Activated CD8-positive, alpha-beta memory T cell treated with anti-CD3 and anti-CD28 coated beads, Interleukin-2, amount 50 U/mL, for 24 hours (primary cell): Measurements from ENCODE around the gene SAP30BP.

Experiments
- DNase-seq: peaks from one replicate; pipeline ENCODE4 v3.0.0-alpha.2; 2020; ENCODE audit errors: extremely low read depth

Gene SAP30BP

DNA sequence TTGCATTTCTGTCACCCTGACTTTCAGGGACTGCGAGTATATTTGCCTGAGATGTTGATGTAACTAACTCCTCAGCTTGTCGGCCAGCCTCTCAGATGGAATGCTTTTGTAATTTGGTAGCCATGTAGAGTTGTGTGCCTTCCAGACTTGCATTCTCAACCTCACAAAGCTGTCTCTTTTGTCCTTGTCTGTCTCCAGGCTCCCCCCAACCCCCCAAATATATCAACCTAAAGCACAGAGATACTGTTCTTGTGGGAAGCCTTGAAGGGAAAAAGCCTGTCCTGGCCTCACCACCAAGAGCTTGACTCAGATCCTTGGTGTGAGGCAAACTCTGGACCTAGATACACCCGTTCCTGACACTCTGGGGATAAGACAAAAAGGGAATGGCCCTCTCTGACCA lies 18.4 kb downstream of the SAP30BP start:
- no peak for DNase-seq

DNA sequence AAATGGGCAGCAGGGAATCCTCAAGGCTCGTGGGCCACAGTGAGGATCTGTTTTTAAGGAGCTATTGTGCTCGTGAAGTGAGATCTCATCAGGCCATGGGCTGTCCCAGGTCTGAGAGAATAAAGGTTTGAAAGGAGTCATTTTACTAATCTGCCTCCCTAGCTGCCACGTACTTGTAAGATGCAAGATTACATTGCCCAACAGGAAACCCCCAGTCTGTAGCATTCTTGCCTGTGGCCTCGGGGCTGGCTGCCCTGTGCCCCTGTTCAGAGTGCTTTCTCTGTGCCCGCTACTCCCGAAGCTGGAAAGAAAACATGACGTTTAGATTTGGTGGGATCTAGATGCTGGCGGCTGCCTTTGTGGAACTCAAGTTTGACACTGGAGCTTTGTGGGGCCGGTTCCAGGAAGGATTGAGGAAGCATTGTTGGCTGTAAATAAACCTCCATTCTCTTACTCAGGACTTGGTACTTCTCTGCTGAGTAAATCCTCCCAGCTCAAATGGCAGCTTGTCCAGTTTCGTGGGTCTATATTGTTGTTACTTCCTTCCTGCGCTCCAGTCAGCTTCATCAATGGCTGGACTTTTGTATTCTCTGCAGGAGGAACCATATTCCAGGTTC lies 21.2 kb downstream of the SAP30BP start:
- no peak for DNase-seq

DNA sequence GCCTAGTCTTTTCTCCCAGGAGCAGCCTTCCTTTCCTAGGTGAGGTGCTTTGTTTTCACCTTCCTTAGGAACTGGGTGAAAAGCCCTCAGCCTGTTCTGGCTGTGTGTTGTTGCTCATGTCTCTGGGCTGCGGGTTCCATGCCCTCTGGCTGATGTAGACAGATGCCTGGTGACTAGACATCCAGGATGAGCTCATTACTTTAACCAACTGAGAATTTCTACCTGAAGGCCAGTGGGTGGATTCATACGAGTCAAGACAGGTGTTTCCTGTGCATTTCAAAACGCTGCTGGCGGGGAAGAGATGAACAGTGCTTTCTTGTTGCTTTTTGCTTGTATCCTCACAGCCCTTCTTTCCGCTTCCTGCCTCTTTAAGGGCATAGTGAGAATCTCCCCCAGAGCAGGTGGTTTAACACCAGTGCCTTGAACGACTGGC lies 22.3 kb downstream of the SAP30BP start:
- no peak for DNase-seq

DNA sequence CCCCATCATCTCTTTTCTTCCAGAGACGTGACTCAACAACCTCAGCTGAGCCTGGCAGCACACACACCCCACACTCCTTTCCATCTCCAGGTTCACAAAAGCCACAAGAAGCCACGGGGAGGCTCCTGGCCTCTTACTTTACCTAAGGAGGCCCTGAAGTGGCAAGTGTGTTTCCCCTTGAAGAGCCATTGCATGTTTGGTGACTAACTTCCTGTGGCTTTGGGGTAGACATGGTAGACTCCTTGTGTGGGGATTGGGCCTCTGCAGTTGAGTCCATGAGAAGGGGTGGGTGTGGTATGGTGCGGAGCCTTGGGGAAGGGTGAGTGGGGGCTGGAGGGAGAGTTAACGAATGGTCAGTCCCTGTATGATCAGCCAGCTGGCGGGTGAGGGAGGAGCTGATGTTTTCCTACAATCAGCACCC lies 24.2 kb downstream of the SAP30BP start:
- DNase-seq: no peak

DNA sequence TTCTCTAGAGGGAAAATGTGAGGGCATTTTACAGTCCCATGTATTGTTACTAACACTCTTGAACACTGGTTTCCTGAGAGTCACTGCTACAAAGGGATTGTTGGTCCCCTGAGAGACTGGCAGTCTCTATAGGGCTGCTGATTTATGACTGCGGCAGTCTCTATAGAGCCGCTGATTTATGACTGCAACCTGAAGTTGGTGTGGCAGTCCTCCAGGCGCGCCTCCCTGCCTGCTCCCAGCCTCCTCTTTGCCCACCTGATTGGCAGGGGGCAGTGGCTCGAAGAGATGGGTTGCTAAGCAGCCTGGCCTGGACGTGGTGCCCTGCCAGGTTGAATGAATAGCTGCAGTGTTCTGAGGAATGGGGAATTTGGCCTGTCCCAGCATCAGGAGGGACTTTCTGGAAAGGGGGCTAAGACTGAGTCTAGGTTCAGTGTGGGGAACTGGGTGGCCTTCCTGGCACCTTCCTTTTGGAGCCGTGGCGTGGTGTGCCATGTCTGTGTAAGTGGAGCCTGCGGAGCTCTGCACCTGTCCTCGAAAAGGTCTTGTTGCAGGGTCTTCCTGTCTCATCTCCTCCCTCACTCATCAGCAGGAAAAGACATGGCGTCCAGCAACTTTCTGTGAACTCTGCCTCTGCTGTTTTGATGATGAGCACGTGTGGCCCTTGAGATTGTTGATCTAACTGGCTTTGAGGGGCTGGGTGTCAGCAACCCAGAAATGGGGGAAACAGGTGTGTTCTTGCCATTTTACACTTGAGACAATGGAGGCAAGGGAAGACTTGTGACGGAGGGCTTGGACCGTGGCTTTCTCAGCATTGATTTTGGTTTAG lies 24.9 kb downstream of the SAP30BP start:
- DNase-seq: no peak

DNA sequence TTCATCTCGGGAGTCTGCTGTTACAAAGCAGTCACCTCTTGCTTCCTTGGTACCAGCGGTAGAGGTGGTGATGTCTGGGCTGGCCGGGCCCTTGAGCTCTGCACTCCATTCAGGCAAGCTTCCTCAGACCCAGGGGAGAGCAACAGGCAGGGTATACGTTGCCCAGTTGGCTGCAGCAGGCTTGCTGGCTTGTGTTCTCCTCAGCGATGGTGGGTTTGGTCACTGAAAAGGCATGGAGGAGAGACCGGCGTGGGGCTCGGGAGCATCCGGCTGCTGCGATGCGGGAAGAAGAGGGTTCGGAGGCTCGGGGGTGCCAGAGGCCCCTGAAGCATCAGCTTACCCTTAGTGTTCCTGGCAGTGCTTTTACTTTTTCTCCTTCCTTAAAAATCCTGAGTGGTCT lies 25.8 kb downstream of the SAP30BP start:
- no peak for DNase-seq

DNA sequence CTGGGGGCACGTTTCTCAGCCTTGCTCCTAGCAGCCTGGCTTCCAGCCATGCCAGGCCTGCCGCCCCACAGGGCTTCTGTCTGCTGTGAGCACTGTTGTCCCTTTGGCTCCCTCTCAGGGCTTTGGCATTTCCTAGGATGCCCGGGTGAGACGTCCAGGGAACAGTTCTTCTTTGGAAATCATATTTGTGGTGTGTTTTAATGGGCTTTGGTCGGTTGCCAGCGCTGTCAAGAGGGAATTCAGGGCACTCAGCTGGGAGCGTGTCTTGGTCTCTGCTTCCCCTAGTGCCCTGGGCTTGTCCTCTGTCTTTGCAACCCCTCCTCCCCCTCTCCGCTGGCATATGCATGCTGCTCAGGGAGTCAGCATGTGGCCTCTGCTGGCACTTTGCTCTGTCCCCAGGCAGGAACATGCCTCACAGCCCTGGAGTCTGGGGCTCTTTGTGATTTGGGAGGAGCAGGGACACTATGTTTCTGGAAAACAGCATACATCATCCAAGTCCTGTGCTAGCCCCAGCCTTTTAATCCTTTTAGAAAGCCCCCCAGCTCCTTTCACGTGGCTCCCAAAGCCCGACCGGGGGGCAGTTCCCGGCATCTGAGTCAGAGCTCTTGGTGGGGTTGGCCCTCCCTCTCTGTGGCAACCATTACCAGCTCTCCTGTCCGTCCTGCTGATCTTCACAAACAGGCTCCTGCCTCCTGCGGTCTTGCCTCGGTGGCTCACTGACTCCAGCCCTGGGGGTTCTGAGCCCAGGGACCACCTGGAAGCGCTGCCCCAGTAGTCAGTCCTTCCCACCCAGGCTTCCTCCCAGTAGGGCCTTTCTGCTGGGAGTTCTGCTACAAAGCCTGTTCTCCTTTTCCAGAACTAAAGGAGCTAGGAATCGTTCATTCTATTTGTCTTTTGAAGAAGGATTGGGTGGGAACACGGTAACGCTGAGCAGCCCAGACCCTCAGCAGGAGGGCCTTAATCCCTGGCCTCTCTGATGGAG lies 26.7 kb downstream of the SAP30BP start:
- no peak for DNase-seq

DNA sequence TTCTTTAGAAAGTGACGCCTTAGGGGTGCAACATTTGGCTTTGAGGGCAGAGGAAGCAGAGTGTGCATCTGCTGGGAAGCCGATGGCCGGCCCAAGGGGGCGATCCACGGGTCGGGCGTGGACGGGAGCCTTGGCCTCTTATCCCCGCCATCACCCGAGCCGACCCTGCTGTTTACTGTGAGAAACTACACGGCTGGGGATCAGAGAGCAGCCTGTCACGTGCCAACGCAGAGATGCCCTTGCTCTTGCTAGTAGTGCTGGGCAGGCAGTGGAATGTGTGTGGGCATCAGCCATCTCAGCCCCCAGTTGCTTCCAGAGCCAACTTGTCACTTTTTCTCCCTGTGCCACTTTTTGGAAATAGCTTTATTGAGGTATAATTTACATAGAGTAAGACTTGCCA lies 27.4 kb downstream of the SAP30BP start:
- DNase-seq: no peak

DNA sequence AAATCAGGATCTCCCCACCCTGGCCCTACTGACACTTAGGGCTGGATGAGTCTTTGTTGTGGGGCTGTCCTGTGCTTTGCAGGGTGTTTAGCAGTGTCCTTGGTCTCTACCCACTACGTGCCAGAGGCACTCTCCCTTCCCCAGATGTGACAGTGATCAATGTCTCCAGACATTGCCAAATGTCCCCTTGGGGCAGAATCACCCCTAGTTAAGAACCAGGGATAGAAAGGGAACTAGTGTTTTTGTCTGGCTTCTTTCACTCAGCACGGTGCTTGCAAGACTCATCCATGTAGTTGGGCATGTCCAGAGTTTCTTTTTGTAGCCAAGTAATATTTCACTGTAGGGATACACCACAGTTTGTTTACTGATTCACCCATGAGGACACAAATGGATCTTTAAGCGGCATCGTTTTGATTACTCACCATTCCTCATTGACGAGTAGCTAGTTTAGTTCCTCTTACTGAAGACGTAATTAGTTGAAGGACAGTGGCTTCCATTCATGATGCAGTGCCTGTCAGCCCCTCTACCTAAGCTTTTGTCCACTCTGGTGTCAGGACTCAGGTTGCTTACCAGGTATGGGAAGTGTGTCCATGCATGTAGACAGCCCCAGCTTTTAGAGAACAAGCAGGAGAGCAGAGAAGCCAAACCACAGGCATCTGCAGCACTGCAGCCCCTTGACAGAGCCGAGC lies 28.1 kb downstream of the SAP30BP start:
- DNase-seq: no peak

DNA sequence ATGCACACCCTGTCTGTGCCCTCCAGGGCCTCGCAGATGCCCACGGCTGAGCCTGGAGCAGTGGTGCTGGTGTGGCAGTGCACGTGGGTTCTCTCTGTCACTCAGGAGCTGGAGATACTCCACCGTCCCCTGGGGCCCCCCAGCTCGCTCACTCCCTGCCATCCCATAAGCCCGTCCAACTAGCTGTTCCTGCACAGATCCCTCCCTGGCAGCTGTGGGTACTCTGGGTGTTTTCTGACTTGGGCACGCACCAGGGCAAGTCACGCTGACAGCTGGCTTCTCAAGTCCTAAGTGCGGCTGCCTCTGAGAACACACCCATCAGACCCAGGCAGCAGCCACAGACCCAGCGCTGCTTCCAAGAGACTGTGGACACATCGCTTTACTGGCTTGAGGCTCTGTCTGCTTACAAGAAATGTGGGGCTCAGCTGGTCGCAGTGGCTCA lies 28.7 kb downstream of the SAP30BP start:
- DNase-seq: no peak

DNA sequence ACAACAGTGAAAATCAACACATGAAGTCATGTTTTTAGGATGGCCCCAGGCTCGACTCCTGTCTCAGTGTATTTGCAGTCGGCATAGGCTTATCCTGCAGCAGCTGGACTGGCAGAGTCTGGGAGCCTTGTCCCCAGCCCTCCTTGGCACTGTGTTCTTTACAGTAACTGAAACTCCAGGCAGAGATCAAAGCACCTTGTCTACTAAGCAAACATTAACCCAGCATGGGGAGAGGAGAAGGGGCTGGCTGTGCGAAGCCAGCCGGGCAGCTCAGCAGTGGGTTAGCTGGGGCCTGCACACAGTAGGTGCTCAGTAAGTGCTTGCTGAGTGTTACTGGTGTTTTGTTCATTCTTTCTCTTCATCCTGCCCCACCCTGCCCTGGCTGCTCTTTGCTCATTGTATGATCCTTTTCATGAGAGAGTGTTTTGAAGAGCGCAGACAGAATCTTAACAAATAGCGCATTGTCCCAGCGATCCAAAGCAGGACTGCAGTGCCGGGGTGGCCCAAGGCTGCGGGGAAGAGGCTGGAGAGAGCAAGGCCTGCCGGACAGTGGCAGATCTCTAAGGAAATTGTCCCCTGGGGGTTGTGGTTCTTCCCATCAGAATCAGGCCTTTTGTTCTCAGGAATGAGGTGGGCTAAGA lies 30.6 kb downstream of the SAP30BP start:
- DNase-seq: no peak

DNA sequence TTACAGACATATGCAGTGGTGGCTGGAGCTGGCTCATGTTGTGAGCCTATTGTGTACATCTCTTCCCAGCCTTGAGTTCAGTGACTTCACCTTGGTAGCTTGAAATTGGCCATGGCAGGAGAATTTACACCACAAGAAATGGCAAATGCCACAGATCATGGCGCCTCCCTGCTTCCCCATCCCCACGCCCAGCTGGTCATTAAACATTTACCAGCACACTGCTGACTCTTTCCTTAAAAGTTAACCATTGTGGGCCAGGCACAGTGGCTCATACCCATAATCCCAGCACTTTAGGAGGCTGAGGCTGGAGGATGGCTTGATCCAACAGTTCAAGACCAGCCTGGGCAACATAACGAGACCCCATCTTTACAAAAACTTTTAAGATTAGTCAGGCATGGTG lies 31.5 kb downstream of the SAP30BP start:
- DNase-seq: no peak

DNA sequence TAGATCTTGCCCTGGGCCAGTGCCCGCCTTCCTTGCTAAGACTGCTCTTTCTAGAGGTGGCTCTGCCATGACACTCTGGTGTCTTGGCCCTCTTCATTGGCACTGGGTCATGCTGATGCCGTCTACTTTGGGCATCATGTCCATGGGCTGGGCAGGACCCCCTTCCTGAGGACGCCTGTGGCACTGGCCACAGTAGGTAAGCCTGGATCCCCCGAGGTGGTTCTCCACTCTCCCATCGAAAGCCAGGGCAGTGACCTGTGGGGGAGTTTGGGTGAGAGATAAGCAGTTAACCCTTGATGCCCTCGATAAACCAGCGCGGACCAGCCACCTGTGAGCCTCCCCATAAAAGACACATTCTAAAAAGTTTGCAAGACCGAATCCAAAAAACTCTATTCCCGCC lies 34.1 kb downstream of the SAP30BP start:
- no peak for DNase-seq

DNA sequence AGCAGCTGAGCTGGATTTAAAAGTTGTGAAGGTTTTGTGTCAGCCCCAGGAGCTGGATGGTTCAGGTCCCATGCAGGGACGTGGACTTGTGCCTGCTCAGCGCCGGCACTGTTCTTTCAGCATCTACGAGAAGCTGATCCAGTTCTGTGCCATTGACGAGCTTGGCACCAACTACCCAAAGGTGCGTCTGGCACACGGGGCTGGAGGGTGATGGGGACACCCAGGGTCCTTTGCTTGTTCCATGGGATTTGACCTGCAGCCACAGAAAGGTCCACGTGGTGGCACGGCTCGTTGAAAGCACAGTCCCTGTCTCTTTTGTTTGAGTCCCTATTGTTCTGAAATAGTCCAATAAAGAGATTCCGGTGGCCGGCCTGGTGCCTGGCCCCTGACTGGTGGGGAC lies 36.1 kb downstream of the SAP30BP start:
- DNase-seq: no peak

DNA sequence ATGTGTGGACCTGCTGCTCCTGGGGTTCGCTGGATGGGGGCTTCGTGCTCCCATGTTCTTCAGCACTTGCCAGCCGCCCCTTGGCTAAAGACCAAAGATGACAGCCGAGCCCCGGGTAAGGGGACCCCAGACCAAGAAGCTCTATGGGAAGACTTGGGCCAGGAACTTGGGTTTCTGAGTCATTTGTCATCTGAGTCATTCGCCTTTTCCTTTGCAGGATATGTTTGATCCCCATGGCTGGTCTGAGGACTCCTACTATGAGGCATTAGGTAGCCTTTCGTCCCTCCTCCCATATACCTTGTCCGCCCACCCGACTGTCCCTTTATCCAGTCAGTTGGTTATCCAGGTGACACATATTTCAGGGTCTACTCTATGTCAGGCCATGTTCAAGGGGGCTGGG lies 36.5 kb downstream of the SAP30BP start:
- DNase-seq: no peak

DNA sequence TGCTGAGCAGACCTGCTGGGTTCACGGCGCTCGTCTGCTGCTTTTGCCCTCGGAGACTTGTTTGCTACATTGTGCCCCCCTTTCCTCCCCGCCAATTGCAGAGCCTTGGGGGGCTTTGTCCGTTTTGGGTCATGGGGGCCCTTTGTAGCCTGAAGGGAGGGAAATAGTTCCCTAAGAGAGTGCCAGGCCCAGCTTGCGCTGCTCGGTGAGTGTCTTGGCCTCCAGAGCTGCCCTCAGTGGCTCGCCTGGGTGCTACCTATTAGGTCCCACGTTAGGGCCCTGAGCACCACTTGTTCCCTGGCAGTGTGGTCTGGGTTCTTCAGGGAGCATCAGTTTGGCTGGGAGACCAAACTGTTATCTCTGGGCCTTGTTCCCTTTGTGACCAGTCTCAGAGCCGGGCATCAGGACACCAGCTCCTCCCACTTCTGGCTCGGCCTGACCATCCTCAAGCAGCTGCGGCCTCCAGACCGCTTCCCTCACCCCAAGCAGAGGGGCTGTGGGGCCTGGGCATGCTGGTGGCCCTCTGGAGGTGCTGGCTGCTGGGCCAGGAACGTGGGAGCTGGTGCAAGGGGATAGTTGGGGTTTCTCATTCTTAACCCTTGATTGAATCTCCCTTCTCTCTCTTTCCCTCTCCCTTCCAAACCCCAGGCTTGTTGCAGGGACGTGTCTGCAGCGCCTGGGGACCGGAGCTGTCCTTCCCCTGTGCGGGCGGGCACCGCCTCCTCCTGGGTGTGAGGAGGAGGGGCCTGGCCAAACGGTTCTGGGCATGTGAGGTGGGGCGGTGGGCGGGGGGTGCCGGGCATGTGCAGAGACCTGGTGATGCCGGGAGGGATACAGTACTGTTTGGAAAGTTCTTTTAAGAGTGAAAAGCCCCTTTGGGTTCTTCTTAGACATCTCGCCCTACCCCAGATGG lies 38.1 kb downstream of the SAP30BP start:
- DNase-seq: no peak

DNA sequence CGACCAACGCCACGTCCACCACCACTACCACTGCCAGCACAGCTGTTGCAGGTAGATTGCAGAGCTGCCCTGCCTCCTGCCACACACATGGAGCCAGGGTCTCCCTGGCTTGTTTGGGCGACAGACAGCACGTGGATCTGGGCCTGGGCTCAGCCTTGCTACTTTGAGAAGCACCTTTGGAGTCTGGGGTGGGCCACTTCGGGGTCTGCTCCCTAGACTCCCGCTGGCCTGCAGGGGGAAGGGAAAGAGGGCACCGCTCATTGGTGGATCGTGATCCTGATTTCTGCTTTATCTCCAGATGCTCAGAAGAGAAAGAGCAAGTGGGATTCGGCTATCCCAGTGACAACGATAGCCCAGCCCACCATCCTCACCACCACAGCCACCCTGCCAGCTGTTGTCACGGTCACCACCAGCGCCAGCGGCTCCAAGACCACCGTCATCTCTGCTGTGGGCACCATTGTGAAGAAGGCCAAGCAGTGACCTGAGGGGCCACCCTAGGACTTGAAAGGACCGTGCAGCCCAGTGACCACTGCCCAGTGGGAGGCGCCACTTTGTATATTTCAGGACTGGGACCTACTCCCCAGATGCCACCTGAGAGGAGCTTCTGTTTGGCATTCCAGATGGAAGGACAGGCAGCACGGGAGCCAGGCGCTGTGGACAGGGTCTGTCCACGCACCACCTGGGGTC lies 39.0 kb downstream of the SAP30BP start:
- DNase-seq: no peak

DNA sequence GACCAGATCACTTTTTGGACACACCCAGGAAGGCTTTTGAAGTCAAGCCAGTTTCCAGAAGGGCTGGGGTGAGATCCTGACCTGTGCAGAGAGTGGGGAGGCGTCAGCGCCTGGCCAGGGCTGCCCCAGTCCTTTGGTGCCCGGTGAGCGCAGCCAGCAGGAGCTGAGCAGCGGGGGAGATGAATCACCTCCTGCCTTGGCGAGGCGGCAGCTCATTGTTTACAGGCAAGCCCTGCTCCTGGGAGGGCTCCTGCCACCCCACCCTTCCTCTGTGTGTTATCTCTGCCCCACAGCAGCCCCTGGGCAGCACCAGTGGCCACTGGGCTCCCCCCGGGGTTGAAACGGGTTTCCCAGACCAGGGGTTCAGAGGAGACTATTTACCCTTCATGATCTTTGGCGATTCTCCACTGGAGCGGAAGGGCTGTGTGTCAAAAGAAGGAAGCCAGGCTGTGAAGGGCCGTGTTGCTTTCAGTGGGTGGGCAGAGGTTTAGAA lies 40.0 kb downstream of the SAP30BP start:
- DNase-seq: no peak

DNA sequence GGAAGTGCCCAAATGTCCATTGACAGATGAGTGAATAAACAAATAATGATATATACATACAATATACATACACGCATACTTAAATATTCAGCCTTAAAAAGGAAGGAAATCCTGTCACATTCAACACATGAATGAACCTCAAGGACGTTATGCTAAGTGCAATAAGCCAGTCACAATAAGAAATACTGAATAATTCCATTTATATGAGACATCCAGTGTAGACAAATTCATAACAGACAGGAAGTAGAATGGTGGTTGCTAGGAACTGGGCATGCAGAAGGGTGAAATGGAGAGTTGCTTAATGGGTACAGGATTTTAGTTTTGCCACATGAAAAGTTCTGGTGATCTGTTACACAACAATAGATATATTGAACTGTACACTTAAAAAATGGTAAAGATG lies 45.3 kb downstream of the SAP30BP start:
- DNase-seq: no peak
